OCI-LY1 (cell line): ENCODE results near the gene FAM110A.

Experiments
- H2AFZ ChIP-seq: fragments of 200-600 bp; sonication (generic), shearing (Covaris generic); 2 replicates; pipeline ENCODE4 v1.6.0; 2014; ENCODE audit warnings: antibody characterized with exemption, mild to moderate bottlenecking, low read length
- H3F3A ChIP-seq: fragments of 200-600 bp; sonication (generic), shearing (Covaris generic); 2 replicates; pipeline ENCODE4 v1.6.0; 2014; ENCODE audit warnings: mild to moderate bottlenecking, antibody characterized with exemption, low read length, moderate library complexity; ENCODE audit not compliant: insufficient read depth
- H3K27ac ChIP-seq: fragments of 200-600 bp; sonication (generic); 2 replicates; pipeline ENCODE4 v1.5.1; 2014; ENCODE audit warnings: low read length, mixed run types, mild to moderate bottlenecking, low read depth; ENCODE audit not compliant: poor library complexity, severe bottlenecking
- H3K27me3 ChIP-seq: fragments of 200-600 bp; sonication (generic); 2 replicates; pipeline ENCODE4 v1.6.0; 2014; ENCODE audit warnings: antibody characterized with exemption, mild to moderate bottlenecking, low read length, moderate library complexity; ENCODE audit not compliant: insufficient read depth
- H3K36me3 ChIP-seq: fragments of 200-600 bp; sonication (generic); 2 replicates; pipeline ENCODE4 v1.6.1; 2014; ENCODE audit warnings: mild to moderate bottlenecking, antibody characterized with exemption, low read length, moderate library complexity, mixed read lengths; ENCODE audit not compliant: insufficient read depth
- H3K4me1 ChIP-seq: fragments of 200-600 bp; sonication (generic); 2 replicates; pipeline ENCODE4 v1.5.1; 2014; ENCODE audit warnings: mild to moderate bottlenecking, low read length, moderate library complexity; ENCODE audit not compliant: insufficient read depth, severe bottlenecking
- H3K4me2 ChIP-seq: fragments of 200-600 bp; sonication (generic), shearing (Covaris generic); 2 replicates; pipeline ENCODE4 v1.6.1; 2014; ENCODE audit warnings: low read length
- H3K4me3 ChIP-seq: fragments of 200-600 bp; sonication (generic); 2 replicates; pipeline ENCODE4 v1.5.1; 2014; ENCODE audit warnings: low read length, low read depth, mild to moderate bottlenecking, mixed read lengths; ENCODE audit not compliant: poor library complexity, severe bottlenecking
- H3K79me2 ChIP-seq: fragments of 200-600 bp; shearing (Covaris generic); 2 replicates; pipeline ENCODE4 v1.6.1; 2016; ENCODE audit warnings: mixed run types, low read length, mixed read lengths; ENCODE audit not compliant: insufficient read depth
- H3K9ac ChIP-seq: fragments of 200-600 bp; sonication (generic), shearing (Covaris generic); 2 replicates; pipeline ENCODE4 v1.6.1; 2014; ENCODE audit warnings: mild to moderate bottlenecking, low read length, mixed read lengths
- H3K9me2 ChIP-seq: fragments of 200-600 bp; sonication (generic), shearing (Covaris generic); 2 replicates; pipeline ENCODE4 v1.6.1; 2014; ENCODE audit warnings: low read depth, mild to moderate bottlenecking, low read length, mixed read lengths
- H3K9me3 ChIP-seq: fragments of 200-600 bp; shearing (Covaris generic); 2 replicates; pipeline ENCODE4 v1.6.1; 2014; ENCODE audit warnings: low read length, mixed read lengths
- H4K20me1 ChIP-seq: fragments of 200-600 bp; sonication (generic), shearing (Covaris generic); 2 replicates; pipeline ENCODE4 v1.6.0; 2016; ENCODE audit warnings: mild to moderate bottlenecking, low read length; ENCODE audit not compliant: insufficient read depth
- CTCF ChIP-seq: fragments of 200-600 bp; sonication (generic), shearing (Covaris generic); IDR thresholded peaks from 2 replicates; pipeline ENCODE4 v1.5.1; 2017; ENCODE audit warnings: mild to moderate bottlenecking, antibody characterized with exemption, low read length, moderate library complexity, mixed read lengths
- EZH2 ChIP-seq: fragments of 200-600 bp; sonication (generic), shearing (Covaris generic); IDR thresholded peaks from 2 replicates; pipeline ENCODE4 v1.8.0; 2017; ENCODE audit warnings: borderline replicate concordance, mixed run types, mild to moderate bottlenecking, antibody characterized with exemption, low read length, moderate library complexity, mixed read lengths

Gene FAM110A

GRCh38 chr20:831956-832355 is 1.6 kb upstream of the FAM110A start:
- Histone ChIP-seq H3K27ac (no peak overlapping the region), H3K9ac (no peak overlapping the region), H3K4me1 (peaks cover 21% of the 10 kb centered on the region), H3K36me3 (no peaks in the 10 kb centered on the region), H3K79me2 (no peaks in the 10 kb centered on the region), H3K9me3 (no peaks in the 10 kb centered on the region), H2AFZ (no peak overlapping the region), H3F3A (no peaks in the 10 kb centered on the region), H3K27me3 (no peaks in the 10 kb centered on the region), H3K4me2 (no peak overlapping the region), H3K9me2 (no peaks in the 10 kb centered on the region), H4K20me1 (no peaks in the 10 kb centered on the region), H3K4me3 (no peak overlapping the region)
- TF ChIP-seq EZH2 = no peak
- TF ChIP-seq CTCF = no peak

GRCh38 chr20:833121-833449 is 430 bp upstream of the FAM110A start:
- Histone ChIP-seq H3K27me3 (no peaks in the 10 kb centered on the region; the same call in 1 of the 2 replicates), H3K9ac (peak overlapping the region; percentile 86; the same call in 1 of the 2 replicates), H3K4me2 (peak overlapping the region; percentile 99), H3K27ac (no peak overlapping the region), H2AFZ (peak overlapping the region; percentile 96; the same call in 1 of the 2 replicates), H3K36me3 (no peaks in the 10 kb centered on the region), H3K4me1 (peaks cover 21% of the 10 kb centered on the region), H3F3A (no peaks in the 10 kb centered on the region), H3K79me2 (no peaks in the 10 kb centered on the region), H4K20me1 (no peaks in the 10 kb centered on the region), H3K4me3 (peak overlapping the region; percentile 84), H3K9me2 (no peaks in the 10 kb centered on the region), H3K9me3 (no peaks in the 10 kb centered on the region)
- no peak for TF ChIP-seq EZH2
- TF ChIP-seq CTCF = no peak

- Histone ChIP-seq H3K36me3 (no peaks in the 10 kb centered on the region), H3K27me3 (no peaks in the 10 kb centered on the region; the same call in 1 of the 2 replicates), H3K4me3 (peak overlapping the region; percentile 84), H3K9ac (peak overlapping the region; percentile 86), H3K27ac (no peak overlapping the region), H3K79me2 (no peaks in the 10 kb centered on the region), H3K9me3 (no peaks in the 10 kb centered on the region), H3K9me2 (no peaks in the 10 kb centered on the region), H3K4me2 (peak overlapping the region; percentile 99), H2AFZ (peak overlapping the region; percentile 40; the same call in 1 of the 2 replicates), H3F3A (no peaks in the 10 kb centered on the region), H4K20me1 (no peaks in the 10 kb centered on the region), H3K4me1 (peaks cover 21% of the 10 kb centered on the region)
- TF ChIP-seq CTCF (no peak), EZH2 (no peak)
Observed at GRCh38 chr20:834151-834746, 734 bp downstream of the FAM110A start.
